ENCODE results near the gene KLHL12.
"Not testable (repeated sequence)": the region's sequence is repeated elsewhere in the genome, so short reads cannot be mapped to it uniquely, and the experiment has no call there.

- TF ChIP-seq CTCF, POLR2A (IDR thresholded peaks at IDR 0.05): not testable (repeated sequence)
Measured at GRCh38 chr1:202903808-202904207, 23.2 kb downstream of the KLHL12 start.
